Naive thymus-derived CD8-positive, alpha-beta T cell (primary cell): Measurements from ENCODE around the gene CHP2. TPM values are rescaled to one million over a fixed set of nuclear protein-coding genes. Genes with fewer than 3 reads are reported as not detected.

Source experiments
- ATAC-seq, 2 donors: fragments of 150-1000 bp; cut with Tn5 transposase in 1 of 2; sonication (Bioruptor Pico), chemical (Tn5 transposase) in 1 of 2; 1 replicate in 1 of 2; 2 replicates in 1 of 2; pipeline ENCODE4 v1.10.0; 2021; ENCODE audit warnings: mild to moderate bottlenecking in 2 of 2, moderate library complexity in 2 of 2
- POLR2A ChIA-PET: fragments of 350-600 bp; sonication (Branson Sonifier 250); formaldehyde crosslinking; loops from one replicate; lab custom pipeline; 2021; ENCODE audit warnings: antibody characterized with exemption; lab: Charles Lee
- DNase-seq, 10 donors: peaks; one replicate each; pipeline versions ENCODE4 v3.0.0 to v3.0.0-alpha.2; 2020 to 2022
- H3K27ac Mint-ChIP-seq, 10 donors: one replicate each; pipeline ENCODE4 v1.8.0; 2020 to 2022; ENCODE audit warnings: mild to moderate bottlenecking in 10 of 10, mixed read lengths in 10 of 10, moderate library complexity in 4 of 10, inconsistent platforms in 1 of 10
- H3K27me3 Mint-ChIP-seq, 5 donors: one replicate each; pipeline ENCODE4 v1.8.0; 2021 to 2022; ENCODE audit warnings: mixed read lengths in 5 of 5
- H3K36me3 Mint-ChIP-seq, 3 donors: one replicate each; pipeline ENCODE4 v1.8.0; 2020 to 2022; ENCODE audit warnings: mixed read lengths in 3 of 3, mild to moderate bottlenecking in 2 of 3, inconsistent platforms in 1 of 3
- H3K4me1 Mint-ChIP-seq, 4 donors: one replicate each; pipeline ENCODE4 v1.8.0; 2021 to 2022; ENCODE audit warnings: mixed read lengths in 4 of 4
- H3K4me3 Mint-ChIP-seq, 10 donors: one replicate each; pipeline ENCODE4 v1.8.0; 2020 to 2022; ENCODE audit warnings: mild to moderate bottlenecking in 10 of 10, mixed read lengths in 10 of 10, moderate library complexity in 6 of 10, inconsistent platforms in 1 of 10
- H3K9me3 Mint-ChIP-seq, 9 donors: one replicate each; pipeline ENCODE4 v1.8.0; 2020 to 2022; ENCODE audit warnings: mixed read lengths in 9 of 9, mild to moderate bottlenecking in 3 of 9, inconsistent platforms in 1 of 9, moderate library complexity in 1 of 9
- polyA plus RNA-seq, 3 donors: library from polyadenylated mRNA; unstranded; fragments of 300-500 nt; fragmentation: Illumina TruSeq; gene quantifications; one replicate each; pipeline ENCODE4 v1.2.3, GENCODE V29; 2021
- total RNA-seq, 8 experiments: library from RNA in 2 of 8; stranded (reverse) in 2 of 8; gene quantifications; one replicate each; pipeline ENCODE4 v1.2.3 and lab custom pipeline; 2021 to 2026

The CHP2 gene
- total and polyA plus RNA-seq, 5 experiments from 2014 or later: not detected

DNA sequence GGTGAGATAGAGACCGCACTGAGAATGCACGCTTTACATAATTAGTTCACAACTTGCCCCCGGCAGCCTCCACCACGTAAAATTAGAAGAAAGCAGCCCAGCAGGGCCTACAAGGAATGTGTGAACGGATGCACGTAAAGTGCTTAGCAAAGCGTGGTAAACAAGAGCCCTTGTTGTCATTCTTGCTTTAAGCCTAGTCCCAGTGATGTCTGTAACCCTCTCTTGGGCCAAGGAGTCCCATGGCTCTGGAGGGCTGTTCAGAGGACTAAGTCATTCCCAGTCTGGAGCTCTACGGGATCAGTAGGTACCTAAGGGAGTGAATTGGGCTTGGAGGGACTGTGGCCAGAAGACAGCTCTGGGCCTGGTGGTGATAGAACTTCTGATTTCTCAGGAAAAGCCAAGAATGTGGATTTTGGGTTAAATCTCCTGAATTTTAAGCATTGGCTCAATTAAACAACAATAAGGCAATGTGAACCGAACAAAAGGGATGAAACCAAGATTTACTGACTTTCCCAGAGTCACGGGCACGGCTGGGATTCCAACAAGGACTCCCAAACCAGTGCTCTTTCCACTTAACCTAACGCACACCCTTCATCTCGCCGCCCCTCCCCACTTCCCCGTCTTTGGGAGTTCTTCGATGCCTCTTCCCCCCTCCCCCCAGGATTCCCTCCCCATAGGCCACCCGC lies 775 bp upstream of the CHP2 start:
- DNase-seq (no peak), ATAC-seq (no peak)
- Mint-ChIP-seq H3K9me3 (peaks cover 0 to 4% (median 0%) of the 10 kb centered on the region in 9 donors), H3K36me3 (peaks cover 0 to 4% (median 0%) of the 10 kb centered on the region in 3 donors), H3K4me3 (peak overlapping the region in 4 of 10 donors; percentile 22 to 45 (median 31)), H3K27ac (no peak overlapping the region), H3K27me3 (peaks cover 25 to 51% (median 48%) of the 10 kb centered on the region in 5 donors), H3K4me1 (peaks cover 0 to 12% (median 0%) of the 10 kb centered on the region in 4 donors)
- POLR2A ChIA-PET: no interaction called here

DNA sequence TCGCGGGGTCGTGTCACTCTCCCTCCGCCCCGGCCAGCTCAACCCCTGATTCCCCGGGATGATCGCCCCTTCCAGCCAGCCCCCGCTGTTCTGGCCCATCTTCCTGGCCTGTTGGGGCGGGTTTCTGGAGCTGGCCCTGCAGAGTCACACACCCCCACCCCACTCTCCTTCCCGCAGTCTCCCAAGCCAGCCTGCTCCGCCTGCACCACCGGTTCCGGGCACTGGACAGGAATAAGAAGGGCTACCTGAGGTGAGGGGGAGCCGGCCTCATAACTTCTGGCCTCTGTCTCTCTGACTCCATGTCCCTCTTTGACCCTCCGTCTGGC lies 621 bp downstream of the CHP2 start:
- H3K4me3 Mint-ChIP-seq: peak overlapping the region in 3 of 10 donors; percentile 9 to 45 (median 43)
- peaks cover 0 to 12% (median 0%) of the 10 kb centered on the region in 4 donors for H3K4me1 Mint-ChIP-seq
- no peak overlapping the region for H3K27ac Mint-ChIP-seq
- peaks cover 0 to 4% (median 0%) of the 10 kb centered on the region in 9 donors for H3K9me3 Mint-ChIP-seq
- POLR2A ChIA-PET: no interaction called here
- DNase-seq (no peak), ATAC-seq (no peak)
- H3K36me3 Mint-ChIP-seq: peaks cover 0 to 4% (median 0%) of the 10 kb centered on the region in 3 donors
- H3K27me3 Mint-ChIP-seq: peaks cover 27 to 54% (median 47%) of the 10 kb centered on the region in 5 donors

DNA sequence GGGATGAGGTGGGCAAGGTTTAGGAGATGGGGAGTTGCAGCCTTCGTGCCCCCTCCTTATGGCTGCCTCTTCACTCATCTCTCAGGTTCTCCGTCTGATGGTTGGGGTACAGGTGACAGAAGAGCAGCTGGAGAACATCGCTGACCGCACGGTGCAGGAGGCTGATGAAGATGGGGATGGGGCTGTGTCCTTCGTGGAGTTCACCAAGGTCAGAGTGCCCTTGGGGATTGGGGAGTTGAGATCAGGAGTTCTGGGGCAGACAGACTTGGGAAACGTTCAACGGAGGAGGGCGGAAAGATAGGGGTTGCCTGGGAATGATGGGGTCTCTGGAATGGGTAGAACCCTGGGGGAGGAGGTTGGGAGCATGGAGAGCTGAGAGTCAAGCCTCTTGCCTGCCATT lies 2.3 kb downstream of the CHP2 start:
- Mint-ChIP-seq H3K27ac (no peak overlapping the region), H3K4me3 (no peak overlapping the region), H3K9me3 (peaks cover 0 to 2% (median 0%) of the 10 kb centered on the region in 9 donors), H3K27me3 (peaks cover 27 to 59% (median 40%) of the 10 kb centered on the region in 5 donors), H3K4me1 (peaks cover 0 to 12% (median 0%) of the 10 kb centered on the region in 4 donors), H3K36me3 (peaks cover 0 to under 1% (median 0%) of the 10 kb centered on the region in 3 donors)
- no peak for ATAC-seq
- DNase-seq: no peak
- POLR2A ChIA-PET: no interaction called here

DNA sequence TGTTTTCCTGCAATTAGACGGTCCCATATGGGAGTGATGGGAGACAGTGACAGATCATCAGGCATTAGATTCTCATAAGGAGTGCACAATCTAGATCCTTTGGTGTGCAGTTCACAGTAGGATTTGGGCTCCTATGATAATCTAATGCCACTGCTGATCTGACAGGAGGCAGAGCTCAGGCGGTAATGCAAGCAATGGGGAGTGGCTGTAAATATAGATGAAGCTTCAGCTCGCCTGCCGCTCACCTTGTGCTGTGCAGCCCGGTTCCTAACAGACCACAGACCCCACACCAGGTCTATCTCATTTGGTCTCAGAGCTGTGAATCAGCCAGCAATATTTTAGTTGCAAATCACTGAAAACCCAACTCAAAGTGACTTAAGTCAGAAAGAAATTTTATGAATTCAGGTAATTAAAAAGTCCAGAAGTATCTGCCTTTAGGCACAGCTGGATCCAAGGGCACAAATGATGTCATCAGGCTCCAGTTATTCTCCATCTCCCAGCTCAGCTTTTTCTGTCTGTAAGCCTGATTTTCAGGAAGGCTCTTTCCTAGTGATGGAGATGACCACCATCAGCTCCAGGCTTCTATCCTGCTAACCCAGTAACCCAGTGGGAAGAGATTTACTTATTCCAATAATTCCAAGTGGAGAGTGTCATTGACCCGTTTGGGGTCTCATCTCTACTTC lies 3.3 kb downstream of the CHP2 start:
- no peak for DNase-seq
- Mint-ChIP-seq H3K27me3 (peaks cover 27 to 59% (median 41%) of the 10 kb centered on the region in 5 donors), H3K4me3 (no peak overlapping the region), H3K36me3 (no peaks in the 10 kb centered on the region), H3K9me3 (peaks cover 0 to 2% (median 0%) of the 10 kb centered on the region in 9 donors), H3K4me1 (peaks cover 0 to 12% (median 0%) of the 10 kb centered on the region in 4 donors), H3K27ac (no peak overlapping the region)
- no peak for ATAC-seq
- POLR2A ChIA-PET: no interaction called here

DNA sequence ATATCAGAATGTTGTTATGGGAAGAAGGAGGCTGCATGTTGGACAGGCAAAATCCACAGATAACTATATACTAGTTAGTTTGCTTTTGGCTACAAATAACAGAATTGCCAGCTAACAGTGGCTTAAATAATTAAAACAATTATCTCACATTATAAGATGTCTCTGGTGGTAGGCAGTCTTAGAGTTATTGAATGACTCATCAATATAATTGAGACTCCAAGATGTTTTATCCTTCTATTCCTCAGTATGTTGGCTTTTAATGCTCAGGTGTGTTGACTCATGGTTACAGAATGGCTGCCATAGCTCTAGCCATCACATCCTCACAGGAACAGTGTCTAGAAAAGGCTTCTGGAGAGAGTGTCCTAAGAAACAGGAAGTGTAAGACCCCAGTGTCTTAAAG lies 11.1 kb downstream of the CHP2 start:
- H3K36me3 Mint-ChIP-seq: no peaks in the 10 kb centered on the region
- no peak overlapping the region for H3K4me3 Mint-ChIP-seq
- H3K4me1 Mint-ChIP-seq: no peaks in the 10 kb centered on the region
- POLR2A ChIA-PET: no interaction called here
- peaks cover 7 to 19% (median 7%) of the 10 kb centered on the region in 5 donors for H3K27me3 Mint-ChIP-seq
- ATAC-seq: no peak
- no peak overlapping the region for H3K27ac Mint-ChIP-seq
- H3K9me3 Mint-ChIP-seq: peaks cover 0 to 3% (median 0%) of the 10 kb centered on the region in 9 donors
- no peak for DNase-seq

DNA sequence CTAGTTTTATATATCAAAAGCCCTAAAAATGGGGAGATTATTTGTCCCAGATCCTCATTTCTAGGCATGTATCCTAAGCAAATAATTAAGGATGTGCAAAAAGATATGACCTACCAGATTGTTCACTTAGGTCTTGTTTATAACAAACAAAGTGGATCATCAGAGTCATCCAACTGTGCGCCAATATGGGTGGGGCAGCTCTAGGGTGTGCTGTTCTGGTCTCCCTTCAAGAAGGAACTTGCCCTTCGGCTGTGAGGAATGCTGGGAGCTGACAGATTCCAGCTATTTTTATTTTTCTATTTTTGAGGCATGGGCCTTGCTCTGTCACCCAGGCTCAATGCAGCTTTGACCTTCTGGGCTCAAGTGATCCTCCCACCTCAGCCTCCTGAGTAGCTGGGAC lies 13.8 kb downstream of the CHP2 start:
- peaks cover 0 to 5% (median 2%) of the 10 kb centered on the region in 5 donors for H3K27me3 Mint-ChIP-seq
- POLR2A ChIA-PET: no interaction called here

DNA sequence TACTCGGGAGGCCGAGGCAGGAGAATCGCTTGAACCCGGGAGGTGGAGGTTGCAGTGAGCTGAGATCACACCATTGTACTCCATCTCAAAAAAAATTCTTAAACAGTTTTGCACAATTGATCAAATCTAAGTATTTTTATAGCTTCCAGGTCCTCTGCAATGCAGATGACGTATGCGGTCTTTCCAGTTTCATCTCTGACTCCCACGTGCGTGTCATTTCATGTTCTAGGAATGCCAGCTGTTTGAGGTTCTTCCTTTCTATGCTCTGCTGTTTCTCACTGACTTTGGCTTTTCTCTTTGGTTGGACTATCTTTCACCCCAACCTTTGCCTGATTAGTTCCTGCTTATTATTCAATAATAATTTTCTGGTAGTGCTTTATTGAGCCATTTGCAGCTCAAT lies 16.2 kb downstream of the CHP2 start:
- H3K4me1 Mint-ChIP-seq: no peaks in the 10 kb centered on the region
- ATAC-seq (no peak), DNase-seq (no peak)
- no peak overlapping the region for H3K4me3 Mint-ChIP-seq
- H3K9me3 Mint-ChIP-seq: no peaks in the 10 kb centered on the region
- POLR2A ChIA-PET: no interaction called here
- no peak overlapping the region for H3K27ac Mint-ChIP-seq
- H3K36me3 Mint-ChIP-seq: no peaks in the 10 kb centered on the region
- peaks cover 0 to 9% (median 3%) of the 10 kb centered on the region in 5 donors for H3K27me3 Mint-ChIP-seq

More for the DNA sequence above, 13.8 kb downstream of the CHP2 start:
- ATAC-seq (no peak), DNase-seq (no peak)
- Mint-ChIP-seq H3K4me1 (no peaks in the 10 kb centered on the region), H3K4me3 (no peak overlapping the region), H3K36me3 (no peaks in the 10 kb centered on the region), H3K27ac (no peak overlapping the region), H3K9me3 (peaks cover 0 to 3% (median 0%) of the 10 kb centered on the region in 9 donors)

DNA sequence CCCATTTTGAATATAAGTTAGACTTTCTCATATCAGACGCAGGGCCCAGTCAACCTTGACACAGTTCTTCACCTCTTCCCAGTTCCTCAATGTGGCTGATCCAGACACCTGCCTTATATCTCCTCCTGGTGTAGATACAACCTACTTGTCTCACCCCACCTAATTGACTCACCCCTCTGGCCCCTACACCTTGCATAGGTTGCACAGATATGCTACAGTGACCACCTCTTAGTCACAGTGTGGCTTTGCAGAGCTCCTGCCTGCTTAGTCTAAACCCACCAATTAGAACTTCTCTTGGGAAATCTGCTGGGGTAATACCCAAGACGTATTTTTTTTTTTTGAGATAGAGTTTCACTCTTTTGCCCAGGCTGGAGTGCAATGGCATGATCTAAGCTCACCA lies 16.8 kb downstream of the CHP2 start:
- Mint-ChIP-seq H3K27ac (no peak overlapping the region), H3K4me3 (no peak overlapping the region), H3K36me3 (no peaks in the 10 kb centered on the region), H3K27me3 (peaks cover 0 to 9% (median 3%) of the 10 kb centered on the region in 5 donors), H3K9me3 (no peaks in the 10 kb centered on the region), H3K4me1 (no peaks in the 10 kb centered on the region)
- ATAC-seq: no peak
- POLR2A ChIA-PET: no interaction called here
- DNase-seq: no peak

DNA sequence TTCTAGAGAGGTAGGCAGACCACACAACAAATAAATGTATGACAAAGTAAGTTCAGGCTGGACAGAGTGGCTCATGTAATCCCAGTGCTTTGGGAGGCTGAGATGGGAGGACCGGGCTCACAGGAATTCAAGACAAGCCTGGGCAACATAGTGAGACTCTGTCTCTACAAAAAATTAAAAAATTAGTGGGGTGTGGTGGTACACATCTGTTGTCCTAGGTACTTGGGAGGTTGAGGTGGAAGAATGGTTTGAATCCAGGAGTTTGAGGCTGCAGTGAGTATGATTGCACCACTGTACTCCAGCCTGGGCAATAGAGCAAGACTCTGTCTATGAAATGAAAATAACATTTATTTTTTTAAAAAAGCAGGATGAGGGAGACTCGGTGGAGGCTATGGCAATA lies 18.5 kb downstream of the CHP2 start:
- Mint-ChIP-seq H3K27ac (no peak overlapping the region), H3K4me3 (no peak overlapping the region), H3K4me1 (no peaks in the 10 kb centered on the region), H3K36me3 (no peaks in the 10 kb centered on the region), H3K9me3 (peaks cover 0 to 1% (median 0%) of the 10 kb centered on the region in 9 donors), H3K27me3 (peaks cover 0 to 11% (median 3%) of the 10 kb centered on the region in 5 donors)
- ATAC-seq (no peak), DNase-seq (no peak)
- POLR2A ChIA-PET: no interaction called here

DNA sequence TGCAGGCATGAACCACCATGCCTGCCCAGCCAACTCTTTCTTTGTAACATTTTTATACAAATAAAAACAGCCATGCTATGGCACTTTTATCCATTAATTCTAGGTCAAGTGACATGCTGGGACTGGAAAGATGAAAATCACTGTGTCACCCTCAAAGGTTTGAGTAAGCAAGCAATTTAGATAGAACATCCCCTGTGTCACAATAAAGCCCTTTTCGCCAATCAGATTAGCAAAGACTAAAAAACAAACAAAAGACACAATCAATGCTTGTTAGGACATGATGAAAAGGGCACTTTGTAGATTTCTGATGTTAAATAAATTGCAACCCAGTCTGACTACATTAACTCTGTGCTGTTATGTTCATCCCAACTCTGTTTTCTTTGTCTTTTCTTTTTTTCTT lies 26.4 kb downstream of the CHP2 start:
- no peak overlapping the region for H3K4me3 Mint-ChIP-seq
- peaks cover 0 to 4% (median 0%) of the 10 kb centered on the region in 9 donors for H3K9me3 Mint-ChIP-seq
- H3K27me3 Mint-ChIP-seq: peaks cover 9 to 32% (median 24%) of the 10 kb centered on the region in 5 donors
- H3K36me3 Mint-ChIP-seq: no peaks in the 10 kb centered on the region
- no peak for DNase-seq
- H3K27ac Mint-ChIP-seq: no peak overlapping the region
- H3K4me1 Mint-ChIP-seq: peaks cover 0 to under 1% (median 0%) of the 10 kb centered on the region in 4 donors
- POLR2A ChIA-PET: no interaction called here
- ATAC-seq: no peak

DNA sequence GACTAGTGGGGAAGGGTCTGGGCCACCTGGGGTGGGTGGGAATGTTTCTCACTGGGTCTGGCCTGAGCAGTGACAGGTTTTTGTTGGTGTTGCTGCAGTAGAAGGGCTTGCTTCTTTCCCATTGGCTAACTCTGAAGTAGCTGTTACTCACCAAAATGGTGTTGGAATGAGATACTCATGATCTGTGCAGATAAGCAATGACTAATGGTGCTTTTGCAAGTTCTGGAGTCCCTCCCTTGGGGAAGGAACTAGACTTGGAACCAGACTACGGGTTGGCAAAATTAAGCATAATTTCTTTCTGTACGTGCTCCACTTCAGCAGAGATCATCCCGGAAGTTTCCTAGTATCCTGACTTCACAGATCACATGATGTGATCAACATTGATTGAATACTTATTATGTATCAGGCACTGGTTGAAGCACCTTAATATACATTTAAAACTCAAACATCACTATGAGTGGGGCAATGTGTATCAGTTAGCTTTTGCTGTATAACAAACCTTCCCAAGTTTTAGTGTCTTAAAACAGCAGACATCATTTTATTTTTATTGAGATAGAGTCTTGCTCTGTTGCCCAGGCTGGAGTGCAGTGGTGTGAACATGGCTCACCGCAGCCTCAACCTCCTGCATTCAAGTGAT lies 30.1 kb downstream of the CHP2 start:
- no peak for ATAC-seq

DNA sequence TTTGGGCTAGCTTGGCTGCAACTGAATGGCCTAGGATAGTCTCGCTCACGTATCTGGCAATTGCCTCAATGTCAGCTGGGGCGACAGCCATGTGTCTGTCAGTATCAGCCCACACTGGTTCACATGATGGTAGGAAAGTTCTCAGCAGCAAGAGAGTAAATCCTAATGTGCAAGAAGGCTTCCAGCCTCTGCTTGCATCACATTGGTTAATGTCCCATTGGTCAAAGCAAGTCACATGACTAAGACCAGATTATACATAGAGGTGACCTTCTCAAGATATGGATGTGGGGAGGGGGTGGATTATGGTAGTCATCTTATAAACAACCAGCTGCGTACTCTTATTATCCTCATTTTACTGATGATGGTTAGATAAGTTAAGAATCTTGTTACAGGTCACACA lies 31.0 kb downstream of the CHP2 start:
- Mint-ChIP-seq H3K4me3 (no peak overlapping the region), H3K27ac (no peak overlapping the region), H3K9me3 (no peaks in the 10 kb centered on the region), H3K4me1 (peaks cover 0 to 8% (median 3%) of the 10 kb centered on the region in 4 donors), H3K36me3 (no peaks in the 10 kb centered on the region), H3K27me3 (peaks cover 9 to 24% (median 22%) of the 10 kb centered on the region in 5 donors)
- ATAC-seq (no peak), DNase-seq (no peak)
- POLR2A ChIA-PET: interaction anchor here (0.6 kb wide), 1 partner anchor 206 kb away, joined by 3 read pairs; no protein-coding TSS in a partner anchor

More for the DNA sequence above, 30.1 kb downstream of the CHP2 start:
- Mint-ChIP-seq H3K9me3 (no peaks in the 10 kb centered on the region), H3K4me3 (no peak overlapping the region), H3K27ac (no peak overlapping the region), H3K4me1 (peaks cover 0 to 8% (median 3%) of the 10 kb centered on the region in 4 donors), H3K27me3 (peaks cover 9 to 27% (median 24%) of the 10 kb centered on the region in 5 donors), H3K36me3 (no peaks in the 10 kb centered on the region)
- DNase-seq: no peak
- POLR2A ChIA-PET: no interaction called here
